22Rv1 (cell line): ENCODE results near the gene UGT3A1.

Experiments used
- ZFX ChIP-seq: fragments of 450-650 bp; IDR thresholded peaks from 2 replicates; pipeline ENCODE4 v1.6.1; 2017; ENCODE audit warnings: antibody characterized with exemption, borderline replicate concordance
- TF ChIP-seq, protein P1 (sequence below): fragments of 450-650 bp; IDR thresholded peaks from 2 replicates; pipeline ENCODE4 v1.5.1; 2017; ENCODE audit warnings: mild to moderate bottlenecking

DNA sequence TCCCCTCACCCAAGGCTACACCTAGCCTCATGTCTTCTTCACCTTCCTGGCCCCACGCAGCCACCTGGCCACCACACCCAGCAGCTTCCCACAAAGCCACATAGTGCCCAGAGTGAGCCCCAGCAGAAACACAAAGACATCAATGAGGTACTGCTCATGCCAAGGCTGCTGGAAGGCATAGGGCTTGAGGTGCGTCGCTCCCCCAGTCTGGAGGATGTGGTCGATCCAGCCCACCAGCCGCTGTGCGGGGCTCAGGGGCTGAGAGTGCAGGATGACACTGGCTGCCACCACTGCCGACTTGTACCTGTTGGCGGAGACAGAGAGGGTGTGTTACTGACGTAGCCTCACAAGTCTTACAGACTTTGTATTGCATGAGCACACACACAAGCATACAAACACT is 37.0 kb downstream of the UGT3A1 start:
- TF ChIP-seq, protein P1, sequence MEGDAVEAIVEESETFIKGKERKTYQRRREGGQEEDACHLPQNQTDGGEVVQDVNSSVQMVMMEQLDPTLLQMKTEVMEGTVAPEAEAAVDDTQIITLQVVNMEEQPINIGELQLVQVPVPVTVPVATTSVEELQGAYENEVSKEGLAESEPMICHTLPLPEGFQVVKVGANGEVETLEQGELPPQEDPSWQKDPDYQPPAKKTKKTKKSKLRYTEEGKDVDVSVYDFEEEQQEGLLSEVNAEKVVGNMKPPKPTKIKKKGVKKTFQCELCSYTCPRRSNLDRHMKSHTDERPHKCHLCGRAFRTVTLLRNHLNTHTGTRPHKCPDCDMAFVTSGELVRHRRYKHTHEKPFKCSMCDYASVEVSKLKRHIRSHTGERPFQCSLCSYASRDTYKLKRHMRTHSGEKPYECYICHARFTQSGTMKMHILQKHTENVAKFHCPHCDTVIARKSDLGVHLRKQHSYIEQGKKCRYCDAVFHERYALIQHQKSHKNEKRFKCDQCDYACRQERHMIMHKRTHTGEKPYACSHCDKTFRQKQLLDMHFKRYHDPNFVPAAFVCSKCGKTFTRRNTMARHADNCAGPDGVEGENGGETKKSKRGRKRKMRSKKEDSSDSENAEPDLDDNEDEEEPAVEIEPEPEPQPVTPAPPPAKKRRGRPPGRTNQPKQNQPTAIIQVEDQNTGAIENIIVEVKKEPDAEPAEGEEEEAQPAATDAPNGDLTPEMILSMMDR, result no peak
- TF ChIP-seq ZFX, result no peak
